Activated B cell treated with CpG ODN at 0.5 μM for 24 hours (primary cell): Measurements from ENCODE around the gene RPS15. TPM values are rescaled to one million over a fixed set of nuclear protein-coding genes. Genes with fewer than 3 reads are reported as not detected.
A peak's percentile ranks its signal among the peaks of the same experiment; 100 is the strongest.

Experiments used
- ATAC-seq: fragments of 200-7000 bp; cut with Tn5 transposase; one replicate; pipeline ENCODE4 v1.10.0; 2021; ENCODE audit warnings: low read depth, mild to moderate bottlenecking, moderate library complexity
- CTCF ChIA-PET: fragments of 350-600 bp; sonication (Branson Sonifier 250); formaldehyde crosslinking; loops from one replicate; lab custom pipeline; 2021; ENCODE audit warnings: antibody characterized with exemption; lab: Charles Lee
- POLR2A ChIA-PET: fragments of 350-600 bp; sonication (Branson Sonifier 250); formaldehyde crosslinking; loops from one replicate; lab custom pipeline; 2021; ENCODE audit warnings: antibody characterized with exemption; lab: Charles Lee
- DNase-seq: peaks from one replicate; pipeline ENCODE4 v3.0.0; 2022
- H3K27ac Mint-ChIP-seq: one replicate; pipeline ENCODE4 v1.8.0; 2020; ENCODE audit warnings: mixed read lengths
- H3K27me3 Mint-ChIP-seq: one replicate; pipeline ENCODE4 v1.8.0; 2021; ENCODE audit warnings: mixed read lengths
- H3K36me3 Mint-ChIP-seq: one replicate; pipeline ENCODE4 v1.8.0; 2021; ENCODE audit warnings: low read depth, mixed read lengths
- H3K4me1 Mint-ChIP-seq: one replicate; pipeline ENCODE4 v1.8.0; 2021; ENCODE audit warnings: mixed read lengths
- H3K4me3 Mint-ChIP-seq: one replicate; pipeline ENCODE4 v1.8.0; 2020; ENCODE audit warnings: mild to moderate bottlenecking, mixed read lengths
- H3K9me3 Mint-ChIP-seq: one replicate; pipeline ENCODE4 v1.8.0; 2020; ENCODE audit warnings: mixed read lengths
- intact Hi-C: fragments of 100-400 bp; cut with micrococcal nuclease; formaldehyde crosslinking; loops from one replicate; pipeline ENCODE4 v1.15.1; 2024
- total RNA-seq: library from RNA; stranded (reverse); gene quantifications from 2 replicates; pipeline ENCODE4 v1.2.3, GENCODE V29; 2022
- TF ChIP-seq, protein P1 (sequence below): fragments of 200-600 bp; IDR thresholded peaks from one replicate; pipeline ENCODE4 v1.8.0; 2022; ENCODE audit warnings: antibody characterized with exemption, mild to moderate bottlenecking

Gene RPS15
- total RNA-seq, 1 donor from 2014 or later, result 1,788 TPM

DNA sequence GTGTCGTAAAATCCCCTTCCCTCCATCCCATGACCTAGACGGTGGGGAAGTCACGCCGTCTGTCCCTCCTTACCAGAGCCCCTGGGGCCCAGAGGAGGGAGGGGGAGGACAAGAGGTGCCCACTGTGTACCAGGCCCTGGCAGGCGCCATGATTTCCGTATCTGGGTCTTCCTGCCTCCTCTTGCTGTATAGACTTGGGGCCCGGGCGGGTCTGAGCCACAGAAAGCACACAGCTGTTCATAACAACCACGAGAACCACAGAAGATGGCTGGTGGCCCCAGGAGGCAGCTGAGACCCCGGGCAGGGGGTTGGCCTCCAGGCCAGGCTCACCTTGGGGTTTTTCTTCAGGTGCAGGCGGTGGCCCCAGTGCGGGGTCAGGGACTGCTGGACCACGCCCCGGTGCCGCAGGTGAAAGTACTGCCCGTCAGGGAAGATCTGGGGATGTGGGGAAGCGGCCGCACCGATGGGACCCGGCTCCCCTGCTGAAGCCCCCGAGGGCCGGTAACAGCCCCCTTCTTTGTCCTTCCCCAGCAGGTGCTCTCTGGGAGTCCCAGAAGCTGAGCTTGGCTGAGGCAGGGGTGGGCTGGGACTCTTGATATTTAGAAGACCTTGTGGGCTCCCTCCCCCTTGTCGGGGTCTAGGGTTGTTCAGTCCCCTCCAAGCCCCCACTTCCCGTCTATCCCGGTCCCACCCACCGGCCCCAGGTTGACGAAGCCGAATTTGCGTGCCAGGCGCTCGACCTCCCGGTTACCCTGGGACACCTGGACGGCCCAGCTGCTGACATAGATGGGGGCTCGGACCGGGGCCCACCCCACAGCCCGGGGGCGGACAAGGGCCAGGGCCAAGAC, 51.5 kb downstream of the RPS15 start:
- Mint-ChIP-seq H3K27ac (no peak overlapping the region), H3K4me1 (peaks cover 12% of the 10 kb centered on the region), H3K27me3 (peaks cover 5% of the 10 kb centered on the region), H3K9me3 (no peaks in the 10 kb centered on the region), H3K36me3 (no peaks in the 10 kb centered on the region), H3K4me3 (peak overlapping the region; percentile 50)
- CTCF ChIA-PET, result no interaction called here
- TF ChIP-seq, protein P1, sequence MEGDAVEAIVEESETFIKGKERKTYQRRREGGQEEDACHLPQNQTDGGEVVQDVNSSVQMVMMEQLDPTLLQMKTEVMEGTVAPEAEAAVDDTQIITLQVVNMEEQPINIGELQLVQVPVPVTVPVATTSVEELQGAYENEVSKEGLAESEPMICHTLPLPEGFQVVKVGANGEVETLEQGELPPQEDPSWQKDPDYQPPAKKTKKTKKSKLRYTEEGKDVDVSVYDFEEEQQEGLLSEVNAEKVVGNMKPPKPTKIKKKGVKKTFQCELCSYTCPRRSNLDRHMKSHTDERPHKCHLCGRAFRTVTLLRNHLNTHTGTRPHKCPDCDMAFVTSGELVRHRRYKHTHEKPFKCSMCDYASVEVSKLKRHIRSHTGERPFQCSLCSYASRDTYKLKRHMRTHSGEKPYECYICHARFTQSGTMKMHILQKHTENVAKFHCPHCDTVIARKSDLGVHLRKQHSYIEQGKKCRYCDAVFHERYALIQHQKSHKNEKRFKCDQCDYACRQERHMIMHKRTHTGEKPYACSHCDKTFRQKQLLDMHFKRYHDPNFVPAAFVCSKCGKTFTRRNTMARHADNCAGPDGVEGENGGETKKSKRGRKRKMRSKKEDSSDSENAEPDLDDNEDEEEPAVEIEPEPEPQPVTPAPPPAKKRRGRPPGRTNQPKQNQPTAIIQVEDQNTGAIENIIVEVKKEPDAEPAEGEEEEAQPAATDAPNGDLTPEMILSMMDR, result no peak
- intact Hi-C loops, result loop anchor here (1.0 kb wide), 3 partner anchors 10 to 51 kb away; partner anchors contain the start of genes C19orf25 and RPS15
- DNase-seq, result no peak
- ATAC-seq, result no peak
- POLR2A ChIA-PET, result interaction anchor here (1.9 kb wide), 1 partner anchor 16 kb away, joined by 5 read pairs; no protein-coding TSS in a partner anchor

Other genes with a start within 250 kb of the RPS15 start
- gene STK11, start 232.6 kb upstream of the RPS15 start, total RNA-seq, result 62.0 and 67.6 TPM in 2 replicates
- gene CBARP, start 200.4 kb upstream of the RPS15 start, total RNA-seq, result 0.29 and 0.64 TPM in 2 replicates
- 172 and 185 TPM in 2 replicates for gene ATP5F1D, start 196.6 kb upstream of the RPS15 start, total RNA-seq
- gene MIDN, start 189.8 kb upstream of the RPS15 start, total RNA-seq, result 64.5 and 68.4 TPM in 2 replicates
- gene CIRBP, start 169.1 kb upstream of the RPS15 start, total RNA-seq, result 399 and 400 TPM in 2 replicates
- 47.9 and 52.0 TPM in 2 replicates for gene FAM174C, start 162.9 kb upstream of the RPS15 start, total RNA-seq
- not detected in 2 replicates for gene EFNA2, start 152.5 kb upstream of the RPS15 start, total RNA-seq
- 82.1 and 84.3 TPM in 2 replicates for gene NDUFS7, start 54.5 kb upstream of the RPS15 start, total RNA-seq
- 6.9 and 8.8 TPM in 2 replicates for gene GAMT, start 36.9 kb upstream of the RPS15 start, total RNA-seq
- gene DAZAP1, start 30.8 kb upstream of the RPS15 start, total RNA-seq, result 177 and 195 TPM in 2 replicates
- gene APC2, start 11.7 kb downstream of the RPS15 start, total RNA-seq, result 0.42 and 0.59 TPM in 2 replicates
- gene C19orf25, start 40.8 kb downstream of the RPS15 start, total RNA-seq, result 42.8 and 55.7 TPM in 2 replicates
- 1.2 and 1.3 TPM in 2 replicates for gene PCSK4, start 52.0 kb downstream of the RPS15 start, total RNA-seq
- gene REEP6, start 52.8 kb downstream of the RPS15 start, total RNA-seq, result 1.1 and 1.5 TPM in 2 replicates
- gene ADAMTSL5, start 74.6 kb downstream of the RPS15 start, total RNA-seq, result not detected in 2 replicates
- not detected in 2 replicates for gene PLK5, start 85.7 kb downstream of the RPS15 start, total RNA-seq
- 2.1 and 2.5 TPM in 2 replicates for gene MEX3D, start 129.9 kb downstream of the RPS15 start, total RNA-seq
- 91.9 and 96.9 TPM in 2 replicates for gene MBD3, start 154.5 kb downstream of the RPS15 start, total RNA-seq
- gene UQCR11, start 167.1 kb downstream of the RPS15 start, total RNA-seq, result 117 and 141 TPM in 2 replicates
- gene TCF3, start 214.2 kb downstream of the RPS15 start, total RNA-seq, result 139 and 143 TPM in 2 replicates